HG03095 (cell line): ENCODE data around the gene BABAM2.

Experiments used
- ATAC-seq: cut with Tn5 transposase; IDR thresholded peaks from one replicate; pipeline ENCODE4 v1.9.1; 2021; ENCODE audit warnings: moderate library complexity; ENCODE audit not compliant: unreplicated experiment

The BABAM2 gene

GRCh38 chr2:27907547-27907946, 17.0 kb downstream of the BABAM2 start:
- ATAC-seq = no peak

- ATAC-seq = no peak
These were observed 19.4 kb downstream of the BABAM2 start for GRCh38 chr2:27909901-27910300.

DNA sequence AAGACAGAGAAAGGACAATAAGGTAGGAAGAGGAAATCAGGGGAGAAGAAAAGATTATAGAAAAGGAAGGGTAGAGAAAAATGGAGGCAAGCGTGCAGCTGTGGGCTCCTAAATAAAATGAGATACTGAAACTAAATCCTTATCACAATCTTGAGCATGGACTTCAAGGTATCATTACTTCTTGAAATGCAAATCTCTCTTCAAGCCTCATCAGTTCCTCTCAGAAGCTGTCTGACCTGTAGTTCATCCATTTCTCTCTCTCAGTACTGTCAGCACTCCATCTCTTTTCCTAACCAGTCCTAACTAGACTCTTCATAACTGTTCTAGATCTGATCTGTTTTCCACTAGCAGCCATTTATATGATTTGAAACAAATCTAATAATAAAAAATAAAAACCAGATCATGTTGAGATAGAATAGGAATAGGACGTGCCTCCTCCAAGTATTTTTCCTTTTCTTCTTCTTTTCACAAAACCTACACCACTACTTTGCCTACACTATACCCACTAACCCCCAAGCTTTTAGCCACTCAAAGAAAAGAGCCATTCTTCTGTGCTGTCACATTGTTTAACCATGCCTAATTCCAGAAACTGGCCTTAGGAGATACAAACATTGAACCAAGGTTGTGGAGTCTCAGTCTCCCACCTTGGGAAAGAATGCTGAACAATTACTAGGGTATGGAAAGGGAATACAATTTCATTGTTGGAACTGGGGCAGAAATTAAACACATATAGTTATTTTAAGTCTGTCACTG, 21.1 kb downstream of the BABAM2 start:
- no peak for ATAC-seq

DNA sequence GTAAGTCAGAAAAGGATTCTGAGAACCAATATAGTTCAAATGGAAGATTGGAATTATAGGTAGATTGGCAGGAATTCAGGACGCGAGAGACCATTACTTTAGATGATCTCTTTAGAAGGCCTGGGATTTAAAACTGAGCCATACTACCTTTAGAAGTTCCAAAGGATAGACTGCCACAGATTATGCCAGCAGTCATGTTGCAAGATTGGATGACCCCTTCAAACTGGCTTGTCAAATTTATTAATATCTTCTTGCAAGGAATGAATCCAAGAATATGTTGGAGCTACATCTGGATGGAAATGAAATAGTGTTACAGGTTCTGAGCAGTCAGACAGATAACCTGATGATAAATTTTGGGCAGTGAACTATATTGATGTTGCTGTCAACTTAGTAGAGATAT, 22.0 kb downstream of the BABAM2 start:
- no peak for ATAC-seq

DNA sequence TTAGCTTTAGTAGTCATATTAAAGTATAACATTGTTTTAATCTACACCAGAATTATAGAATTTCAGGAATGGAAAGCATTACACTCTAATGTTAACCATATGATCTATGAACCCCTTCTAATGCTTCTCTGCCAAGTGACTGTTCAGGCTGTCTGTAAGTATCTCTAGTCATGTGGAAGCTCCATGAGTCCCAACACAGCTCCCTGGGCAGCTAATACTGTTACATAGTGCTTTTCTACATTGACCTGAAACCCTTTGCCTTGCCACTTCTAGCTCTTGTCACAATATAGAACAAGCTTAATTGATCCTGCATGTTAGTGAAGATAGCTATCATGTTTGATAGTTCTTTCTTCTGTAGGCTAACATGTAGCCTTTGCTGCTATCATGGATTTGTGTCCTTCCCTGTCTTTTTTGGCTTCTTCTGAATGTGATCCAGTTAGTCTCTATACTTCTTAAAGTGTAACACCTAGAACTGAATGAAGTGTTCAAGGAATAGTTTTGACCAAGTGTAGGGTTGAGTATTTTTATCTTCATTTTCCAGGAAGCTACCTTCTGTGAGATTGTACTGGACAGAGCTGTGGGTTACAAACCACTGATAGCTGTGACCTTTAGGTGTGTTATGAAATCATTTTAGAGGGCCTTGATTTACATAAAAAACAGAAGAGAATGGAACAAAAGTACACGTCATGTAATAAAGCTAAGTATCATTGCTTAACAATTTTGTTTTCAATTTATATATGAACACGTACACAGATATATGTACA, 23.7 kb downstream of the BABAM2 start:
- no peak for ATAC-seq

- ATAC-seq = no peak
These were observed 24.3 kb downstream of the BABAM2 start for GRCh38 chr2:27914805-27915175.

DNA sequence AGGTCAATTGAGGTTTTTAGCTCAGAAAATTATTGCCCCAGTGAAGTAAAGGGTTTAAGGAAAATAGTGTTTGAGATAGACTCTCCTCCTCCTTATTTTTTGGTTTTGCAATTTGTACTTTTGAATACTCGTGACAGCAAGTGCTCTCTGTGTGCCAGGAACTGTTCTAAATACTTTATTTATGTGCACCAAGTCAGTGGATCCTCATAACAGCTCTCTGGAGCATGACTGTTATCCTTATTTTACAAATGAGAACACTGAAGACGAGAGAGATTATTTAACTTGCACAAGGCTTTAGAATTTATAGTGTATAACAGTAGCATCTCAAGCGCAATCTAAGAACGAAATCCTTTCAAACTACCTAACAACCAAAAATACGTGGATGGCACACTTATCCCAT, 24.7 kb downstream of the BABAM2 start:
- no peak for ATAC-seq

- no peak for ATAC-seq
These were observed 25.3 kb downstream of the BABAM2 start for GRCh38 chr2:27915874-27916273.

DNA sequence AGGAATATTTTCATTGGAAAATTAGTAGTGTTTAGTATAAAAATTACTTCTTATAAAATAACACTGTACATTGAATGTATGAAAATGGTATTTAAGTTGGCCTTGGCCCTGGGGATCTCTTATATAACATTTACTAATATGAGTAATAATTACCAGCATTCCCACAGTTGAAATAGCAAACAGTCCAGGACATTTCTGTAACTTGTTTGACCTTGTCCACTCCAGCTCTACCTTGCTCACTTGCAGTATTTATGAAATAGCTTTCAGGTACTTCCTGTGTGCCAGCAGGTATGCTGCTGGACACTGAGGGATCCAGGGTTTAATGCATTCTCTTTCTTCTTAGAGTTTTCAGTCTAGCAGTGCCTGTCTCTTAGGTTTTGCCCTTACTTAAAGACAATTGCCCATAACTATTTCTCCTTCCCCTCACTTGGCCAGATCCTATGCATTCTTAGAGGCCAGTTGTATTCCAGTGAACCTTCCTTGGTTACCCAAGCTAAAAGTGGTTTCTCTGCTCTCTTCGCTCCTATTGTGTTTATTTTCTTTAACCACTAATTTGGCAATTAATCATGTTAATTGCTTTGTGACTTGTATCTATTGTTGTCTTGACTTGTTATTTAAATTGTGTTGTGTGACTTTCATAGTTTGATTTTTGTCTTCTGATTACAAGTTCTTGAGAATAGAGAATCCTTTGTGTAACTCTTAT, 25.9 kb downstream of the BABAM2 start:
- ATAC-seq = no peak

DNA sequence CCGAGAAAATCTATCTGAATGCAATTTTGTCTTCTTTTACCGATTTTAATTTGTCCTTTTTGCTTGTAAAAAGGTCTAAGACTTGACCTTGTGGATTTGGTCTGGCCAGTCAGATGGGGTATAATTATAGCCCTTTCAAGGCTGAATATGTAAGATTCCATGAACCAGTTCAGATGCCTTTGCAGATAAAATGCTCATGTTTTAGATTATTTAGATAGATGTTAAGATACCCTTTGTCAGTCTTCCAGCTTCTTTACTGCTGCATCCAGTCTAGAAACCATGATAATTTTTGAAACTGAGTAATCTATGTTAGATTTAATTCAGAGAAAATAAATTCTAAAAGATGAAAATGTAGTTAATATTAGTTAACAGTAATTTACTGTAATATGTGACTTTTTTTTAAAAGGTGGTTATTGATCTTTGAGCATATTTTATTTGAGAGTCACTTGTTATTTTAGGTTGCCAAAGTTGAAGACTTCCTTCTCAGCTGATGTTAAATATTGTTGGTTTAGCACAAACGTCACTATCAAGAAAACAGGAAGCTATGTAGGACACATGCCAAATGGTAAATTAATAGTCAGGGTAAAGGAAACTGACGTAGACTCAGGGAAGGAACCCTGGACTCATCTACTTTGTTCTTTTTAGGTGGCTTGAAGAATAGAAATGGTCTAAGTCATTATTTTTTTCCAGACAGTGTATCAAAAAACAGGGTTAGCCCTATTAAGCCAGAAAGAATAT, 29.8 kb downstream of the BABAM2 start:
- no peak for ATAC-seq

- no peak for ATAC-seq
These were observed 30.9 kb downstream of the BABAM2 start for GRCh38 chr2:27921424-27921823.

DNA sequence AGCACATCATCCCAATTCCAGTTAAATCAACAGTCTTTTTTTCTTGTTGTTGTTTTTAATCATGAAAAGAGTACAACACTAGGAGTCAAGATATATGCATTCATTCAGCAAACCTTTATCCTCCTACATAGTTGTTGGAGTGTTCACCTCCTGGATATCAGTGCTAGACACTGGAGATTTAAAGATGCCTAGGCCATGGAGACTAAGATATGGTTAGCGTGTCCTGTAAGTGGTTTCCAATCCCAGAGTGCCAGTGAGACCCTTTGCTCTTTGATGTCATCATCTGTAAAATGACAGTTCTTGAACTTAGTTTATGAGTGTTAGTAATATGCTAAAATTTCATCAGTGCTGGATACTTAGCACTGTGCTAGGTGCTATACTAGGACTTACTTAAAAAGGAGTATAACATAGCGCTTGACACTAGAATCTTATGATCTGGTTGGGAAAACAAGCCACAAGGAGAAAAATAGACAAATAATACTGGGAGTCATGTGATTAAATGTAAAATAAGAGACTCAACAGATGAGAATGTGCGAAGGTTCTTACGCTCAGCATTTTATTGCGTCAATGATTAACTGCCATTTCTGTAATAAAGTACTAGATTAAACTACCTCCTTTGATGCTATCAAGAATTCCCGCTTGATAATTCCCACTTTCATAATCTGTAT, 31.5 kb downstream of the BABAM2 start:
- no peak for ATAC-seq

GRCh38 chr2:27922842-27923241, 32.3 kb downstream of the BABAM2 start:
- no peak for ATAC-seq

DNA sequence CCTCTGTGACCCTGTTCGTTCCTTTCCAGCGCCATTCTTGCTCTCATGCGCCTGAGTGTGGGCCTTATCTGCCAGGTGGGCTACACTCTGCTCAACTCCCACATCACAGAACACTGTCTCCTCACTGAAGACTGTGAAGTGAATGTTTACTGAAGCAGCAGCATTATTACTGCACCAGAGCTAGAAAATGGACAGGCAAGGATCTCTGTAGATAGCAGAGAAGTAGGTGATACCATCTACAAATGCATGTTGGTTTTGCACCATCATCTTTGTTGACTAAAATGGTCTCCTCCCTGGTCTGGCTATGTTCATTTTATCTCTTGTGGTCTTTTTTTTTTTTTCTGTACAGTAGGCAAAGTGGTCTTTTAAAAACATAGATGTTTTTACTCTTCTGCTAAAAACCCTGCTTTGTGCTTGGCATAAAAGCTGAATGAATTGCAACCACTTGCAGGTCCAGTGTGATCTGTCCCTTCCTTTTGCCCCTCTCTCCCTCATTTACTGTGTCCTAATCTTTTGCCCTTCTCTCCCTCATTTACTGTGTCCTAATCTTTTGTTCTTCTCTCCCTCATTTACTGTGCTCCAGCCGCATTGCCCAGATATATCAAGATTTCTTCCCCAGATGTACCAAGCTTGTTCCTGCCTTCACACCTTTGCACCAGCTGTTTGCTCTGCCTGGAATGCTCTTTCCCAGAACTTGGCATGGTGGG, 35.4 kb downstream of the BABAM2 start:
- no peak for ATAC-seq

- no peak for ATAC-seq
These were observed 39.5 kb downstream of the BABAM2 start for GRCh38 chr2:27929916-27930486.

DNA sequence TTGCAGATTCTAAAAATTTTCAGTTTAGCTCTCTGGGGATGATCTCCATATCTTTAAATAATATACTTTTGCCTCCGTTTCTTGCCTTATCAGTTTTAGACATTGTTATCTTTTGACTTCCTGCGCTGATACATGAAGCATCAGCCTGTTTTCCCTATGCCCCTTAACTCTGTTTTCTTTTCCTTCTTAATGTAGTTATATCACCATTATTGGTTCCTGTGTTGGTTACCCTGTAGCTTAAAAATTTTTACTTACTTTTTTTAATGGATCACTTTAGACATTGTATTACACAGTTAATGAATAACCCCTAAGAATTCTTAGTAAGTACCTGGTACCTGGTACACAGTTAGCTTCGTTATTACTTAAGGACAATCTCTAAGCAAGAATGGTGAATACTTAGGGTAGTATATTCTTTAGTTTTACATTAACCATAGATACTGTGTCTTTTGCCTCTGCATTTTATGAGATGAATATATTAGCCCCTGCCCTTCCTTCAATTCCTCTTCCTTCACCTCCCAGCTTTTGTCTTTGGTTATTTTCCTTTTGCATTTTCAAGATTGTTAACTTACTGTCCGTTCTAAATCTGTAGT, 40.9 kb downstream of the BABAM2 start:
- ATAC-seq = no peak

- no peak for ATAC-seq
These were observed 41.9 kb downstream of the BABAM2 start for GRCh38 chr2:27932396-27932795.

GRCh38 chr2:27935026-27935425, 44.5 kb downstream of the BABAM2 start:
- no peak for ATAC-seq

- no peak for ATAC-seq
These were observed 49.7 kb downstream of the BABAM2 start for GRCh38 chr2:27940090-27940671.
